GM12892 (cell line): Measurements from ENCODE around the gene TBC1D22A.

Experiments used
- POLR2A ChIP-seq: IDR thresholded peaks from 2 replicates; pipeline ENCODE4 v1.6.1; 2011; ENCODE audit warnings: low read depth, low read length, control low read depth
- POLR2AphosphoS5 ChIP-seq: IDR thresholded peaks from 2 replicates; pipeline ENCODE4 v1.6.1; 2011; ENCODE audit warnings: low read depth, low read length, control low read depth
- TAF1 ChIP-seq: IDR thresholded peaks from 2 replicates; pipeline ENCODE4 v1.6.1; 2011; ENCODE audit warnings: low read depth, mild to moderate bottlenecking, control low read depth, low read length, borderline replicate concordance

GRCh38 chr22:47032956-47033647, 270.7 kb downstream of the TBC1D22A start:
- no peak for TF ChIP-seq POLR2A
- no peak for TF ChIP-seq POLR2AphosphoS5
- TF ChIP-seq TAF1: no peak
